ENCODE data around the gene PACSIN2.

The PACSIN2 gene

GRCh38 chr22:42878561-42879305, 136.2 kb downstream of the PACSIN2 start:
- no peak for DNase-seq

GRCh38 chr22:42877597-42878340, 137.2 kb downstream of the PACSIN2 start:
- DNase-seq: no peak

- no peak for DNase-seq
Observed at GRCh38 chr22:42877158-42877557, 137.8 kb downstream of the PACSIN2 start.

GRCh38 chr22:42876041-42876440, 138.9 kb downstream of the PACSIN2 start:
- DNase-seq: no peak

GRCh38 chr22:42874010-42874409, 140.9 kb downstream of the PACSIN2 start:
- DNase-seq: no peak

- no peak for DNase-seq
Observed at GRCh38 chr22:42873356-42873755, 141.6 kb downstream of the PACSIN2 start.

- no peak for DNase-seq
Observed at GRCh38 chr22:42872821-42873220, 142.1 kb downstream of the PACSIN2 start.

GRCh38 chr22:42871146-42872050, 143.6 kb downstream of the PACSIN2 start:
- no peak for DNase-seq

GRCh38 chr22:42869888-42870480, 145.0 kb downstream of the PACSIN2 start:
- DNase-seq: no peak

GRCh38 chr22:42869463-42869862, 145.5 kb downstream of the PACSIN2 start:
- no peak for DNase-seq

- DNase-seq: peak in 1 of 2 experiments; percentile 63
Observed at GRCh38 chr22:42868751-42869251, 146.1 kb downstream of the PACSIN2 start.

- DNase-seq: no peak
Observed at GRCh38 chr22:42866100-42866499, 148.8 kb downstream of the PACSIN2 start.

GRCh38 chr22:42865536-42865935, 149.4 kb downstream of the PACSIN2 start:
- no peak for DNase-seq

GRCh38 chr22:42863349-42863961, 151.5 kb downstream of the PACSIN2 start:
- DNase-seq: no peak

GRCh38 chr22:42862045-42862734, 152.8 kb downstream of the PACSIN2 start:
- DNase-seq: no peak

GRCh38 chr22:42860968-42861367, 154.0 kb downstream of the PACSIN2 start:
- no peak for DNase-seq

- peak in 1 of 2 experiments; percentile 20 for DNase-seq
Observed at GRCh38 chr22:42857845-42858481, 157.0 kb downstream of the PACSIN2 start.

- DNase-seq: peak; percentile 47 to 60
Observed at GRCh38 chr22:42856865-42857704, 157.9 kb downstream of the PACSIN2 start, which contains the start of gene ARFGAP3. Gene ARFGAP3, minus strand, starts transcription at chr22:42857273. Its CDS starts 91 bp downstream, at chr22:42857182.

GRCh38 chr22:42856179-42856864, 158.6 kb downstream of the PACSIN2 start:
- no peak for DNase-seq
